Colonic mucosa (tissue), 4 donors: Measurements from ENCODE around the gene UPB1. TPM values are rescaled to one million over a fixed set of nuclear protein-coding genes. Genes with fewer than 3 reads are reported as not detected.

Source experiments
- DNase-seq: peaks from one replicate; pipeline ENCODE4 v3.0.0-alpha.2; 2020
- H3K27ac ChIP-seq: fragments of 200-600 bp; one replicate; pipeline ENCODE4 v1.8.0; 2021
- H3K27me3 ChIP-seq: fragments of 200-600 bp; one replicate; pipeline ENCODE4 v1.8.0; 2021
- H3K36me3 ChIP-seq: fragments of 200-600 bp; one replicate; pipeline ENCODE4 v1.8.0; 2021
- H3K4me1 ChIP-seq: fragments of 200-600 bp; one replicate; pipeline ENCODE4 v1.8.0; 2021; ENCODE audit warnings: mild to moderate bottlenecking
- H3K4me3 ChIP-seq: fragments of 200-600 bp; one replicate; pipeline ENCODE4 v1.8.0; 2021
- H3K9ac ChIP-seq, 2 donors: one replicate each; pipeline ENCODE4 v1.7.0; 2013; ENCODE audit warnings: control low read depth in 2 of 2, low read depth in 2 of 2, low read length in 2 of 2
- H3K9me3 ChIP-seq: fragments of 200-600 bp; one replicate; pipeline ENCODE4 v1.8.0; 2021
- CTCF ChIP-seq: fragments of 200-600 bp; IDR thresholded peaks from one replicate; pipeline ENCODE4 v1.8.0; 2022; ENCODE audit warnings: antibody characterized with exemption, mild to moderate bottlenecking
- intact Hi-C: fragments of 100-400 bp; cut with DNase I; formaldehyde crosslinking; loops from one replicate; pipeline ENCODE4 v1.14.1; 2022
- total RNA-seq, 2 donors: library from RNA; stranded (reverse); fragmentation: NEBNext Ultra II Directional in 1 of 2; extraction: Animal tissue kit (Norgen Biotek cat#: 25700) in 1 of 2; gene quantifications; one replicate each; pipeline ENCODE4 v1.2.1, GENCODE V29; 2021
- donor health status: healthy.
- donor health status: DM: no; HTN: no; CAD: no.
- donor health status: DM: no; HTN: no; CAD: no.

Gene UPB1
- total RNA-seq, 2 donors from 2014 or later = 0.16 to 0.20 TPM

- no peak overlapping the region for H3K27ac ChIP-seq
- no peaks in the 10 kb centered on the region for H3K4me1 ChIP-seq
- intact Hi-C loops = no loop called here
- no peaks in the 10 kb centered on the region for H3K9me3 ChIP-seq
- TF ChIP-seq CTCF = no peak
- H3K27me3 ChIP-seq = no peaks in the 10 kb centered on the region
- H3K36me3 ChIP-seq = no peaks in the 10 kb centered on the region
- no peak overlapping the region for H3K9ac ChIP-seq
- no peak for DNase-seq
- H3K4me3 ChIP-seq = no peak overlapping the region
Observed at GRCh38 chr22:24467340-24467739, 27.8 kb upstream of the UPB1 start.

- no peak overlapping the region for H3K4me3 ChIP-seq
- H3K9ac ChIP-seq = no peak overlapping the region
- intact Hi-C loops = no loop called here
- H3K4me1 ChIP-seq = no peaks in the 10 kb centered on the region
- H3K27me3 ChIP-seq = no peaks in the 10 kb centered on the region
- DNase-seq = no peak
- no peaks in the 10 kb centered on the region for H3K36me3 ChIP-seq
- H3K27ac ChIP-seq = no peak overlapping the region
- no peak for TF ChIP-seq CTCF
- H3K9me3 ChIP-seq = no peaks in the 10 kb centered on the region
Observed at GRCh38 chr22:24471570-24471969, 23.6 kb upstream of the UPB1 start.

GRCh38 chr22:24473284-24473683 is 21.8 kb upstream of the UPB1 start:
- no peaks in the 10 kb centered on the region for H3K27me3 ChIP-seq
- no peak for TF ChIP-seq CTCF
- no peak overlapping the region for H3K27ac ChIP-seq
- no peaks in the 10 kb centered on the region for H3K9me3 ChIP-seq
- no peaks in the 10 kb centered on the region for H3K36me3 ChIP-seq
- no peak overlapping the region for H3K4me3 ChIP-seq
- DNase-seq = no peak
- H3K4me1 ChIP-seq = no peaks in the 10 kb centered on the region
- no peak overlapping the region for H3K9ac ChIP-seq
- intact Hi-C loops = no loop called here

- H3K4me1 ChIP-seq = no peaks in the 10 kb centered on the region
- H3K9me3 ChIP-seq = no peaks in the 10 kb centered on the region
- no peak overlapping the region for H3K27ac ChIP-seq
- no peak for DNase-seq
- no peak overlapping the region for H3K9ac ChIP-seq
- H3K27me3 ChIP-seq = no peaks in the 10 kb centered on the region
- H3K4me3 ChIP-seq = no peak overlapping the region
- intact Hi-C loops = no loop called here
- no peaks in the 10 kb centered on the region for H3K36me3 ChIP-seq
- TF ChIP-seq CTCF = no peak
Observed at GRCh38 chr22:24474221-24474620, 20.9 kb upstream of the UPB1 start.

GRCh38 chr22:24474649-24475255 is 20.4 kb upstream of the UPB1 start:
- H3K27me3 ChIP-seq = no peaks in the 10 kb centered on the region

More at GRCh38 chr22:24474649-24475255, 20.4 kb upstream of the UPB1 start:
- DNase-seq = no peak
- H3K9ac ChIP-seq = no peak overlapping the region
- no peaks in the 10 kb centered on the region for H3K9me3 ChIP-seq
- intact Hi-C loops = no loop called here
- no peak overlapping the region for H3K4me3 ChIP-seq
- H3K36me3 ChIP-seq = no peaks in the 10 kb centered on the region
- H3K27ac ChIP-seq = no peak overlapping the region
- H3K4me1 ChIP-seq = no peaks in the 10 kb centered on the region
- TF ChIP-seq CTCF = no peak
